Ovary (tissue), 3 donors: ENCODE data around the gene TRAPPC3.

Experiments
- CTCF ChIP-seq, 3 donors: fragments of 450-650 bp in 2 of 3; fragments of 200-600 bp in 1 of 3; IDR thresholded peaks; one replicate each; pipeline versions ENCODE4 v1.5.1 to v1.8.0; 2016 to 2022; ENCODE audit warnings: antibody characterized with exemption in 3 of 3, mild to moderate bottlenecking in 1 of 3
- POLR2A ChIP-seq: fragments of 450-650 bp; IDR thresholded peaks from one replicate; pipeline ENCODE4 v1.6.1; 2017; ENCODE audit warnings: antibody characterized with exemption, mild to moderate bottlenecking, moderate library complexity
- donor health status: DM: no; HTN: no; CAD: no.

GRCh38 chr1:36176106-36176949, 27.0 kb upstream of the TRAPPC3 start:
- TF ChIP-seq CTCF (IDR thresholded peaks at IDR 0.05) (no peak), POLR2A (no peak)
